22Rv1 (cell line): Measurements from ENCODE around the gene RNF223.

Experiments used
- ZFX ChIP-seq: fragments of 450-650 bp; IDR thresholded peaks from 2 replicates; pipeline ENCODE4 v1.6.1; 2017; ENCODE audit warnings: antibody characterized with exemption, borderline replicate concordance
- TF ChIP-seq, protein P1 (sequence below): fragments of 450-650 bp; IDR thresholded peaks from 2 replicates; pipeline ENCODE4 v1.5.1; 2017; ENCODE audit warnings: mild to moderate bottlenecking

DNA sequence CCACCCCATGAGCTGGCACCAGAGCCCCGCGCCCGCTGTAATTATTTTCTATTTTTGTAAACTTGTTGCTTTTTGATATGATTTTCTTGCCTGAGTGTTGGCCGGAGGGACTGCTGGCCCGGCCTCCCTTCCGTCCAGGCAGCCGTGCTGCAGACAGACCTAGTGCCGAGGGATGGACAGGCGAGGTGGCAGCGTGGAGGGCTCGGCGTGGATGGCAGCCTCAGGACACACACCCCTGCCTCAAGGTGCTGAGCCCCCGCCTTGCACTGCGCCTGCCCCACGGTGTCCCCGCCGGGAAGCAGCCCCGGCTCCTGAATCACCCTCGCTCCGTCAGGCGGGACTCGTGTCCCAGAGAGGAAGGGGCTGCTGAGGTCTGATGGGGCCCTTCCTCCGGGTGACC lies 19.1 kb downstream of the RNF223 start:
- TF ChIP-seq, protein P1, sequence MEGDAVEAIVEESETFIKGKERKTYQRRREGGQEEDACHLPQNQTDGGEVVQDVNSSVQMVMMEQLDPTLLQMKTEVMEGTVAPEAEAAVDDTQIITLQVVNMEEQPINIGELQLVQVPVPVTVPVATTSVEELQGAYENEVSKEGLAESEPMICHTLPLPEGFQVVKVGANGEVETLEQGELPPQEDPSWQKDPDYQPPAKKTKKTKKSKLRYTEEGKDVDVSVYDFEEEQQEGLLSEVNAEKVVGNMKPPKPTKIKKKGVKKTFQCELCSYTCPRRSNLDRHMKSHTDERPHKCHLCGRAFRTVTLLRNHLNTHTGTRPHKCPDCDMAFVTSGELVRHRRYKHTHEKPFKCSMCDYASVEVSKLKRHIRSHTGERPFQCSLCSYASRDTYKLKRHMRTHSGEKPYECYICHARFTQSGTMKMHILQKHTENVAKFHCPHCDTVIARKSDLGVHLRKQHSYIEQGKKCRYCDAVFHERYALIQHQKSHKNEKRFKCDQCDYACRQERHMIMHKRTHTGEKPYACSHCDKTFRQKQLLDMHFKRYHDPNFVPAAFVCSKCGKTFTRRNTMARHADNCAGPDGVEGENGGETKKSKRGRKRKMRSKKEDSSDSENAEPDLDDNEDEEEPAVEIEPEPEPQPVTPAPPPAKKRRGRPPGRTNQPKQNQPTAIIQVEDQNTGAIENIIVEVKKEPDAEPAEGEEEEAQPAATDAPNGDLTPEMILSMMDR, result no peak
- no peak for TF ChIP-seq ZFX
